ENCODE results near the gene LMO7. TPM values are rescaled to one million over a fixed set of nuclear protein-coding genes. Genes with fewer than 3 reads are reported as not detected.

LMO7 gene
- total and polyA plus RNA-seq, 2 donors from 2014 or later: 44.0 to 138 TPM

DNA sequence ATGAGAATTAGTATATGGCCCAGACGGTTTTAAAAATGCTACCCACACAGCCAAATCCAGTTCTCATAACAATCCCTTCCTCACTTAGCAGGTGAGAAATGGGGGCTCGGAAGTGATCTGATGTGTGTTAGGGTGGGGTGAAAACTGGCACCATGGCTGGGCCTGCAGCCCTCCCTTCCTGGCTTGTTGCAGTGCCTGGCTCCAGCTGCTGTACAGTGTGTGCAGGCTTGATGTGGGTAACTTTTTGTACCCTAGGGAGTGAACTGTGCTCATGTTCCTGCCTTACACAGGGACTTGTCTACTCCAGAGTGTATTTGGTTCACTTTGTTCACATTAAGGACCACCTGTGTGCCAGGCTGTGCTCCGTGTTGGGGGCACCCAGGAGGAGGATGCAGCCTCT, 177.2 kb downstream of the LMO7 start:
- TF ChIP-seq, protein P1, sequence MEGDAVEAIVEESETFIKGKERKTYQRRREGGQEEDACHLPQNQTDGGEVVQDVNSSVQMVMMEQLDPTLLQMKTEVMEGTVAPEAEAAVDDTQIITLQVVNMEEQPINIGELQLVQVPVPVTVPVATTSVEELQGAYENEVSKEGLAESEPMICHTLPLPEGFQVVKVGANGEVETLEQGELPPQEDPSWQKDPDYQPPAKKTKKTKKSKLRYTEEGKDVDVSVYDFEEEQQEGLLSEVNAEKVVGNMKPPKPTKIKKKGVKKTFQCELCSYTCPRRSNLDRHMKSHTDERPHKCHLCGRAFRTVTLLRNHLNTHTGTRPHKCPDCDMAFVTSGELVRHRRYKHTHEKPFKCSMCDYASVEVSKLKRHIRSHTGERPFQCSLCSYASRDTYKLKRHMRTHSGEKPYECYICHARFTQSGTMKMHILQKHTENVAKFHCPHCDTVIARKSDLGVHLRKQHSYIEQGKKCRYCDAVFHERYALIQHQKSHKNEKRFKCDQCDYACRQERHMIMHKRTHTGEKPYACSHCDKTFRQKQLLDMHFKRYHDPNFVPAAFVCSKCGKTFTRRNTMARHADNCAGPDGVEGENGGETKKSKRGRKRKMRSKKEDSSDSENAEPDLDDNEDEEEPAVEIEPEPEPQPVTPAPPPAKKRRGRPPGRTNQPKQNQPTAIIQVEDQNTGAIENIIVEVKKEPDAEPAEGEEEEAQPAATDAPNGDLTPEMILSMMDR (IDR thresholded peaks at IDR 0.05; ENCODE audit: borderline replicate concordance, extremely low read depth, insufficient read depth): no peak
- no peak for FAIRE-seq
- no peak overlapping the region for H3K27ac ChIP-seq (ENCODE audit: low read depth in 2 of 2, low read length in 2 of 2)

DNA sequence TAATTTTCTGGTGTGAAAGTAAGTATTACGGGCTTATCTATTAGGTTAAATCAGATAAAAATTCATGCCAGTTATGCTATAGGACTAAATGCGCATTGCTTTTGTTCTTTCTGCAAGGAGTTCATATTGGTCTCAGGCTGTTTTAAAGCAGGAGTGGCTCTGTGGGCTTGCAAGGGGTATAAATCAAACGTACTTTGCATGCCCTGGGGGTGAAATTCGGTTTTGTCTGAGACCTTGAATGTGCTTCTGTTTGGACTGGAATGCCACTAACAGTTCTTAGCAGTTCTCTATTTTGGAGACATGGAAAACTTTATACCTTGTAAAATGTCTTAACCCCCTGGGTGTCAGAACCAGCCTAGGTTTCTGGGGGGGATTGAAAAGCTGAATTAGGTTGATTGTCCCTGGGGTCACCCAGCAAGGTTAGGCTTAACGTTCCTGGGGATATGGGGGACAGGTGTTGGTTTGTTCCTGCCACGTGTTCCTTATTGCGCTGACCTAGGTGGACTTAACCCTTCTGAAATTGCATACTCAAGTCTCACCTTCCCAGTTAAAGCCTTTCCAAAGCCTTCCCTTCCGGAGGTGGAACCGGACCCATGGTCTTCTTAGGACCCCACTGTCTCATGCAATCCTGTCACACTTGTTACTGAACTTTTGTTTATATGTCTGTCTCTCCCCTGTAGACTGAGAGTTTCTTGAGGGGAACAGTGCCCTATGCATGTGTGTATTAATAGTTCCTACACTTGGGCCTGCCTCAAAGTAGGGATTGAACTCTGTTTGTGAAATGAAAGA, 182.2 kb downstream of the LMO7 start:
- no peak for FAIRE-seq
- Histone ChIP-seq H3K27me3 (ENCODE audit: control insufficient read depth, insufficient read depth, low read length) (no peaks in the 10 kb centered on the region), H3K4me1 (ENCODE audit: control insufficient read depth in 2 of 3, insufficient read depth in 2 of 3, low read depth in 1 of 3, low read length in 3 of 3) (peaks cover 0 to 6% (median 0%) of the 10 kb centered on the region in 3 donors), H3K9me3 (ENCODE audit: control insufficient read depth in 2 of 3, insufficient read depth in 1 of 3, low read length in 3 of 3) (no peaks in the 10 kb centered on the region), H3K36me3 (ENCODE audit: control insufficient read depth in 2 of 3, insufficient read depth in 3 of 3, low read length in 3 of 3) (peaks cover 0 to 13% (median 12%) of the 10 kb centered on the region in 3 donors), H3K27ac (ENCODE audit: low read depth in 2 of 2, low read length in 2 of 2) (no peak overlapping the region), H3K9ac (ENCODE audit: low read length in 3 of 3) (no peak overlapping the region), H3K4me3 (ENCODE audit: low read length in 3 of 3) (no peak overlapping the region)
- intact Hi-C loops (cut with DNase I): no loop called here
- peak in 3 of 5 donors; percentile 34 to 59 (median 54) for DNase-seq
- TF ChIP-seq, protein P1 (IDR thresholded peaks at IDR 0.05; ENCODE audit: borderline replicate concordance, extremely low read depth, insufficient read depth): no peak

More for the DNA sequence above, 177.2 kb downstream of the LMO7 start:
- no peaks in the 10 kb centered on the region for H3K27me3 ChIP-seq (ENCODE audit: control insufficient read depth, insufficient read depth, low read length)
- peaks cover 0 to 6% (median 0%) of the 10 kb centered on the region in 3 donors for H3K4me1 ChIP-seq (ENCODE audit: control insufficient read depth in 2 of 3, insufficient read depth in 2 of 3, low read depth in 1 of 3, low read length in 3 of 3)
- no peak overlapping the region for H3K9ac ChIP-seq (ENCODE audit: low read length in 3 of 3)
- intact Hi-C loops (cut with DNase I): no loop called here
- DNase-seq: no peak
- H3K9me3 ChIP-seq (ENCODE audit: control insufficient read depth in 2 of 3, insufficient read depth in 1 of 3, low read length in 3 of 3): no peaks in the 10 kb centered on the region
- no peak overlapping the region for H3K4me3 ChIP-seq (ENCODE audit: low read length in 3 of 3)
- no peaks in the 10 kb centered on the region for H3K36me3 ChIP-seq (ENCODE audit: control insufficient read depth in 2 of 3, insufficient read depth in 3 of 3, low read length in 3 of 3)

DNA sequence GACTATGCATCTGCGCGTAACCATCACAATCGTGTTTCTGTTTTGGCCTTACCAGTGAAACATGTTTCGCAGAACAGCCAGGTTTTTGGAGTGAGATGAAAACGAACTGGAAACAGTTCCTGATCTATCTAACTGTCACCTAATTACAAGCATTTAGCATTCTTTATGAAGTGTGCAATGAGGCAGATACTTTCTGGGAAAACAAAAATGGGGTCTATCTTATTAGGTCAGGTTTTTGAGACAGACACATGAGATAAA, 182.8 kb downstream of the LMO7 start:
- Histone ChIP-seq H3K4me3 (ENCODE audit: low read length in 3 of 3) (no peak overlapping the region), H3K9ac (ENCODE audit: low read length in 3 of 3) (no peak overlapping the region), H3K36me3 (ENCODE audit: control insufficient read depth in 2 of 3, insufficient read depth in 3 of 3, low read length in 3 of 3) (peaks cover 0 to 17% (median 17%) of the 10 kb centered on the region in 3 donors), H3K27ac (ENCODE audit: low read depth in 2 of 2, low read length in 2 of 2) (no peak overlapping the region), H3K4me1 (ENCODE audit: control insufficient read depth in 2 of 3, insufficient read depth in 2 of 3, low read depth in 1 of 3, low read length in 3 of 3) (peaks cover 0 to 6% (median 0%) of the 10 kb centered on the region in 3 donors), H3K27me3 (ENCODE audit: control insufficient read depth, insufficient read depth, low read length) (no peaks in the 10 kb centered on the region), H3K9me3 (ENCODE audit: control insufficient read depth in 2 of 3, insufficient read depth in 1 of 3, low read length in 3 of 3) (no peaks in the 10 kb centered on the region)
- intact Hi-C loops (cut with DNase I): no loop called here
- TF ChIP-seq, protein P1 (IDR thresholded peaks at IDR 0.05; ENCODE audit: borderline replicate concordance, extremely low read depth, insufficient read depth): no peak
- DNase-seq (no peak), FAIRE-seq (no peak)
